GM19468 (cell line): ENCODE data around the gene NHP2.

Experiments
- ATAC-seq: cut with Tn5 transposase; IDR thresholded peaks from one replicate; pipeline ENCODE4 v1.9.1; 2021; ENCODE audit warnings: mild to moderate bottlenecking, moderate library complexity, moderate number of reproducible peaks; ENCODE audit not compliant: unreplicated experiment; ENCODE audit errors: extremely low read depth

Gene NHP2

GRCh38 chr5:178177569-178177968 lies 23.9 kb upstream of the NHP2 start:
- no peak for ATAC-seq

- ATAC-seq: no peak
These were observed 23.1 kb upstream of the NHP2 start for GRCh38 chr5:178176791-178177190.

- ATAC-seq: no peak
These were observed 20.8 kb upstream of the NHP2 start for GRCh38 chr5:178174456-178174855.

GRCh38 chr5:178170455-178170854 lies 16.8 kb upstream of the NHP2 start:
- no peak for ATAC-seq

- ATAC-seq: no peak
These were observed 11.9 kb upstream of the NHP2 start for GRCh38 chr5:178165581-178165980.

GRCh38 chr5:178163772-178164735 lies 10.4 kb upstream of the NHP2 start:
- peak; percentile 78 for ATAC-seq

GRCh38 chr5:178162481-178162880 lies 8.8 kb upstream of the NHP2 start:
- no peak for ATAC-seq

- ATAC-seq: no peak
These were observed 6.5 kb upstream of the NHP2 start for GRCh38 chr5:178160176-178160575.

GRCh38 chr5:178155065-178155464 lies 1.4 kb upstream of the NHP2 start:
- ATAC-seq: no peak

- no peak for ATAC-seq
These were observed 917 bp downstream of the NHP2 start for GRCh38 chr5:178152491-178153444.

GRCh38 chr5:178150977-178151734 lies 2.5 kb downstream of the NHP2 start:
- ATAC-seq: no peak

- no peak for ATAC-seq
These were observed 4.3 kb downstream of the NHP2 start for GRCh38 chr5:178149199-178149932.

- ATAC-seq: no peak
These were observed 6.3 kb downstream of the NHP2 start for GRCh38 chr5:178147406-178147805.

- no peak for ATAC-seq
These were observed 7.5 kb downstream of the NHP2 start for GRCh38 chr5:178145965-178146820.

- ATAC-seq: no peak
These were observed 9.8 kb downstream of the NHP2 start for GRCh38 chr5:178143901-178144300.

GRCh38 chr5:178143246-178143645 lies 10.4 kb downstream of the NHP2 start:
- ATAC-seq: no peak

GRCh38 chr5:178142642-178143041 lies 11.0 kb downstream of the NHP2 start:
- no peak for ATAC-seq

GRCh38 chr5:178141550-178141949 lies 12.1 kb downstream of the NHP2 start:
- ATAC-seq: no peak

- ATAC-seq: no peak
These were observed 15.7 kb downstream of the NHP2 start for GRCh38 chr5:178137991-178138390.
